Measurements from ENCODE around the gene CAMK2D. TPM values are rescaled to one million over a fixed set of nuclear protein-coding genes. Genes with fewer than 3 reads are reported as not detected.

CAMK2D gene
- total RNA-seq, 1 donor = 207 TPM

GRCh38 chr4:113566015-113566795 is 195.3 kb downstream of the CAMK2D start:
- H3K4me1 ChIP-seq (ENCODE audit: insufficient read depth, low read length) = peaks cover 16% of the 10 kb centered on the region
- no peaks in the 10 kb centered on the region for H3K9me3 ChIP-seq (ENCODE audit: low read depth, low read length)
- H3K4me2 ChIP-seq (ENCODE audit: insufficient read depth, low read length) = no peak overlapping the region
- no peaks in the 10 kb centered on the region for H3K36me3 ChIP-seq (ENCODE audit: insufficient read depth, low read length)
- peaks cover 26% of the 10 kb centered on the region for H4K20me1 ChIP-seq (ENCODE audit: insufficient read depth, low read length)
- H2AFZ ChIP-seq (ENCODE audit: low read length) = no peak overlapping the region
- H3K4me3 ChIP-seq (ENCODE audit: insufficient read depth, low read length) = no peak overlapping the region
- no peak overlapping the region for H3K27ac ChIP-seq (ENCODE audit: low read depth, low read length)
- no peaks in the 10 kb centered on the region for H3K27me3 ChIP-seq (ENCODE audit: insufficient read depth, low read length)
- no peak for TF ChIP-seq CTCF (IDR thresholded peaks at IDR 0.05; ENCODE audit: extremely low read depth, low read depth, low read length)
- H3K79me2 ChIP-seq (ENCODE audit: insufficient read depth, low read length) = peaks cover 79% of the 10 kb centered on the region
- no peak for DNase-seq (ENCODE audit: insufficient read length, low spot score, missing footprints)

GRCh38 chr4:113565702-113566012 is 195.9 kb downstream of the CAMK2D start:
- no peak overlapping the region for H3K27ac ChIP-seq (ENCODE audit: low read depth, low read length)
- H3K4me1 ChIP-seq (ENCODE audit: insufficient read depth, low read length) = peaks cover 16% of the 10 kb centered on the region
- no peaks in the 10 kb centered on the region for H3K9me3 ChIP-seq (ENCODE audit: low read depth, low read length)
- DNase-seq (ENCODE audit: insufficient read length, low spot score, missing footprints) = no peak
- no peak for TF ChIP-seq CTCF (IDR thresholded peaks at IDR 0.05; ENCODE audit: extremely low read depth, low read depth, low read length)
- no peaks in the 10 kb centered on the region for H3K36me3 ChIP-seq (ENCODE audit: insufficient read depth, low read length)
- no peak overlapping the region for H3K4me3 ChIP-seq (ENCODE audit: insufficient read depth, low read length)
- no peak overlapping the region for H2AFZ ChIP-seq (ENCODE audit: low read length)
- H3K4me2 ChIP-seq (ENCODE audit: insufficient read depth, low read length) = no peak overlapping the region
- H3K27me3 ChIP-seq (ENCODE audit: insufficient read depth, low read length) = no peaks in the 10 kb centered on the region
- H4K20me1 ChIP-seq (ENCODE audit: insufficient read depth, low read length) = peaks cover 26% of the 10 kb centered on the region
- peaks cover 79% of the 10 kb centered on the region for H3K79me2 ChIP-seq (ENCODE audit: insufficient read depth, low read length)

- DNase-seq (ENCODE audit: insufficient read length, low spot score, missing footprints) = no peak
- Histone ChIP-seq H3K79me2 (ENCODE audit: insufficient read depth, low read length) (peaks cover 70% of the 10 kb centered on the region), H3K27me3 (ENCODE audit: insufficient read depth, low read length) (no peaks in the 10 kb centered on the region), H3K36me3 (ENCODE audit: insufficient read depth, low read length) (no peaks in the 10 kb centered on the region), H3K9me3 (ENCODE audit: low read depth, low read length) (no peaks in the 10 kb centered on the region), H3K4me2 (ENCODE audit: insufficient read depth, low read length) (no peak overlapping the region), H3K27ac (ENCODE audit: low read depth, low read length) (no peak overlapping the region), H3K4me3 (ENCODE audit: insufficient read depth, low read length) (no peak overlapping the region), H4K20me1 (ENCODE audit: insufficient read depth, low read length) (peaks cover 26% of the 10 kb centered on the region), H2AFZ (ENCODE audit: low read length) (no peak overlapping the region), H3K4me1 (ENCODE audit: insufficient read depth, low read length) (peaks cover 16% of the 10 kb centered on the region)
- no peak for TF ChIP-seq CTCF (IDR thresholded peaks at IDR 0.05; ENCODE audit: extremely low read depth, low read depth, low read length)
Observed at GRCh38 chr4:113564493-113564892, 197.0 kb downstream of the CAMK2D start.

GRCh38 chr4:113563691-113564378 is 197.7 kb downstream of the CAMK2D start:
- no peak overlapping the region for H2AFZ ChIP-seq (ENCODE audit: low read length)
- H3K4me1 ChIP-seq (ENCODE audit: insufficient read depth, low read length) = peaks cover 16% of the 10 kb centered on the region
- H3K27me3 ChIP-seq (ENCODE audit: insufficient read depth, low read length) = no peaks in the 10 kb centered on the region
- H3K36me3 ChIP-seq (ENCODE audit: insufficient read depth, low read length) = no peaks in the 10 kb centered on the region
- H3K27ac ChIP-seq (ENCODE audit: low read depth, low read length) = no peak overlapping the region
- peaks cover 66% of the 10 kb centered on the region for H3K79me2 ChIP-seq (ENCODE audit: insufficient read depth, low read length)
- H3K9me3 ChIP-seq (ENCODE audit: low read depth, low read length) = no peaks in the 10 kb centered on the region
- H3K4me2 ChIP-seq (ENCODE audit: insufficient read depth, low read length) = no peak overlapping the region
- no peak overlapping the region for H3K4me3 ChIP-seq (ENCODE audit: insufficient read depth, low read length)
- peaks cover 26% of the 10 kb centered on the region for H4K20me1 ChIP-seq (ENCODE audit: insufficient read depth, low read length)
- no peak for TF ChIP-seq CTCF (IDR thresholded peaks at IDR 0.05; ENCODE audit: extremely low read depth, low read depth, low read length)
- peak; percentile 11 for DNase-seq (ENCODE audit: insufficient read length, low spot score, missing footprints)

All from osteoblast (primary cell).